Progenitor cell of endocrine pancreas (in vitro differentiated cells): ENCODE data around the gene ZSCAN32. TPM values are rescaled to one million over a fixed set of nuclear protein-coding genes. Genes with fewer than 3 reads are reported as not detected.
A peak's percentile ranks its signal among the peaks of the same experiment; 100 is the strongest.

Experiments
- DNase-seq: peaks from one replicate; pipeline ENCODE4 v3.0.0; 2021; ENCODE audit warnings: low spot score; ENCODE audit not compliant: unreplicated experiment
- H3K27ac Mint-ChIP-seq: 2 replicates; pipeline ENCODE4 v1.8.0; 2021; ENCODE audit warnings: mild to moderate bottlenecking, moderate library complexity, mixed read lengths
- H3K27me3 Mint-ChIP-seq: 2 replicates; pipeline ENCODE4 v1.8.0; 2021; ENCODE audit warnings: mixed read lengths
- H3K36me3 Mint-ChIP-seq: 2 replicates; pipeline ENCODE4 v1.8.0; 2022; ENCODE audit warnings: mixed read lengths; ENCODE audit not compliant: insufficient read depth
- H3K4me1 Mint-ChIP-seq: 2 replicates; pipeline ENCODE4 v1.8.0; 2021; ENCODE audit warnings: low read depth, mixed read lengths
- H3K4me3 Mint-ChIP-seq: 2 replicates; pipeline ENCODE4 v1.8.0; 2021; ENCODE audit warnings: low read depth, mild to moderate bottlenecking, moderate library complexity, mixed read lengths
- H3K9me3 Mint-ChIP-seq: 2 replicates; pipeline ENCODE4 v1.8.0; 2021; ENCODE audit warnings: low read depth, mixed read lengths
- CTCF ChIP-seq: fragments of 200-600 bp; sonication (generic); IDR thresholded peaks from one replicate; pipeline ENCODE4 v1.5.0; 2021; ENCODE audit warnings: antibody characterized with exemption, mild to moderate bottlenecking; ENCODE audit not compliant: unreplicated experiment
- total RNA-seq: library from RNA; stranded (reverse); gene quantifications from 2 replicates; pipeline ENCODE4 v1.2.1, GENCODE V29; 2021

ZSCAN32 gene
- total RNA-seq, 1 donor from 2014 or later, result 21.3 TPM

DNA sequence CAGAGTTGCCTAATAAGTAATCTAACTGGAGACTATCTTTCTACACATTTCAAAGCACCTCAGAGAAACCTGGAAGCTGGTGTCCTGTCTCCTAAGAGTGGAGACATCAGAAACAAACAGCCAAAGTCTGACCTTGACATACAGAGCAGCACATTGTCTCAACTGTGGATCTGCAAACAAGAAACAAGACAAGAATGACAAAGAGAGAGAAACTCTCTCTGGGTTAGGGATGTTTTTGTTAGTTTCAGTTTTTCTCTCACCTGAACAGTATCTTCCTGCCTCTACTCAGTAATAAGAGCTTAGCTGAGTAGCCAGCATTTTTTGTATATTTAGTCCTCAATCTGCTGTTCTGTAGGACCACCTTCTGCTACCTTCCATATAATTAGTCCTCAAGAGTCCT, 33.6 kb upstream of the ZSCAN32 start:
- H3K27ac Mint-ChIP-seq, result no peak overlapping the region
- H3K9me3 Mint-ChIP-seq, result peaks cover under 1% of the 10 kb centered on the region
- no peak for TF ChIP-seq CTCF
- no peak for DNase-seq
- no peak overlapping the region for H3K4me3 Mint-ChIP-seq
- peaks cover 2% of the 10 kb centered on the region for H3K4me1 Mint-ChIP-seq
- no peaks in the 10 kb centered on the region for H3K27me3 Mint-ChIP-seq
- H3K36me3 Mint-ChIP-seq, result peaks cover 5% of the 10 kb centered on the region

- TF ChIP-seq CTCF, result no peak
- H3K9me3 Mint-ChIP-seq, result no peaks in the 10 kb centered on the region
- H3K36me3 Mint-ChIP-seq, result peaks cover 4% of the 10 kb centered on the region
- no peak overlapping the region for H3K27ac Mint-ChIP-seq
- no peaks in the 10 kb centered on the region for H3K27me3 Mint-ChIP-seq
- H3K4me3 Mint-ChIP-seq, result no peak overlapping the region
- no peak for DNase-seq
- peaks cover 2% of the 10 kb centered on the region for H3K4me1 Mint-ChIP-seq
Observed at GRCh38 chr16:3431779-3432219, 31.0 kb upstream of the ZSCAN32 start.

DNA sequence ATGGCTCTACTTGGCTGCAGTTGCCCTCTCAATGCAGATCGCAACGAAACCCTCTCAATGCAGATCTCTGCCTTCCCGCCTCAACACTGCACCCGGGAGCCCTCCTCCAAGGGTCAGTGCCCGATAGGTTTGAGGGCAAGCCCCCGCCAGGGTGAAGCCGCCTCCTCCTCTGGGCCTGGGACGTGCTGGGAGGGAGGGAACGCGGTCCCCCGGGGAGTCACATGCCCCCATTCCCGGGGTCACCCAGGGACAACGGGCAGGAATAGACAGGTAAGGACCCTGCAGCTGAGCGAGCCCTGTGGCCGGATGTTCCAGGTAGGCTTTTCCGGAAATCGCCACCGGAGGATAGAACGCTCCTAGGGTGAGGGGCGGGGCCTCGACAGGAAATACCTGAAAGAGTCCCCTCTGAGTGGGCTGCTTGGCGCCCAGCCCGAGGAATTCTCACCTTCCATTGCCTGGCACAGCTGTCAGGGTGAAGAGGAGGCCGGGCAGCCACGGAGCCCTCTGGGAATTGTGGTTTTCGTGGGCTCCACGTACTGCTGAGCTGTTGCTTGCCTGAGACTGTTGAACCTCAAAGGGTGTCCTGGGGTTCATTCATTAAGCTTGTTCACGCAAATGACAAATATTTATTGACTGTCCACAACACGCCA, 13.1 kb upstream of the ZSCAN32 start:
- TF ChIP-seq CTCF, result no peak

GRCh38 chr16:3408561-3409197, 7.9 kb upstream of the ZSCAN32 start:
- Mint-ChIP-seq H3K4me1 (no peaks in the 10 kb centered on the region), H3K36me3 (peaks cover 73% of the 10 kb centered on the region), H3K27me3 (no peaks in the 10 kb centered on the region), H3K9me3 (peaks cover 59% of the 10 kb centered on the region), H3K27ac (no peak overlapping the region), H3K4me3 (no peak overlapping the region)
- TF ChIP-seq CTCF, result no peak
- DNase-seq, result no peak

More for the DNA sequence above, 13.1 kb upstream of the ZSCAN32 start:
- H3K36me3 Mint-ChIP-seq, result peaks cover 36% of the 10 kb centered on the region
- peaks cover 42% of the 10 kb centered on the region for H3K9me3 Mint-ChIP-seq
- no peak overlapping the region for H3K4me3 Mint-ChIP-seq
- H3K4me1 Mint-ChIP-seq, result no peaks in the 10 kb centered on the region
- DNase-seq, result no peak
- H3K27ac Mint-ChIP-seq, result no peak overlapping the region
- H3K27me3 Mint-ChIP-seq, result no peaks in the 10 kb centered on the region

- DNase-seq, result no peak
- H3K27me3 Mint-ChIP-seq, result no peaks in the 10 kb centered on the region
- peak overlapping the region; percentile 96 for H3K27ac Mint-ChIP-seq
- peaks cover 62% of the 10 kb centered on the region for H3K36me3 Mint-ChIP-seq
- peak overlapping the region; percentile 85 for H3K4me3 Mint-ChIP-seq
- H3K4me1 Mint-ChIP-seq, result peaks cover 12% of the 10 kb centered on the region
- peaks cover 38% of the 10 kb centered on the region for H3K9me3 Mint-ChIP-seq
- TF ChIP-seq CTCF, result no peak
Observed at GRCh38 chr16:3401719-3402397, 1.1 kb upstream of the ZSCAN32 start.
